Aorta (tissue), 5 donors: ENCODE results near the gene SPIB. TPM values are rescaled to one million over a fixed set of nuclear protein-coding genes. Genes with fewer than 3 reads are reported as not detected.

Experiments used
- ATAC-seq: fragments of 200-7000 bp; cut with Tn5 transposase; one replicate; pipeline ENCODE4 v1.9.1; 2022; ENCODE audit warnings: moderate library complexity; ENCODE audit not compliant: low FRiP score
- DNase-seq, 2 donors: peaks; one replicate each; pipeline ENCODE4 v3.0.0-alpha.2; 2020
- H3K27ac ChIP-seq, 2 donors: one replicate each; pipeline ENCODE4 v1.5.1; 2013; ENCODE audit warnings: low read length in 2 of 2, mild to moderate bottlenecking in 2 of 2, moderate library complexity in 2 of 2, control low read depth in 1 of 2, inconsistent platforms in 1 of 2, low read depth in 1 of 2
- H3K27me3 ChIP-seq, 2 donors: one replicate each; pipeline ENCODE4 v1.6.1; 2013; ENCODE audit warnings: control low read depth in 1 of 2, low read length in 1 of 2, mild to moderate bottlenecking in 1 of 2, moderate library complexity in 1 of 2; ENCODE audit not compliant: insufficient read depth in 2 of 2, control insufficient read depth in 1 of 2
- H3K36me3 ChIP-seq, 2 donors: one replicate each; pipeline ENCODE4 v1.6.1; 2013; ENCODE audit warnings: control low read depth in 1 of 2, low read length in 1 of 2, mild to moderate bottlenecking in 1 of 2; ENCODE audit not compliant: insufficient read depth in 2 of 2, control insufficient read depth in 1 of 2
- H3K4me1 ChIP-seq, 2 donors: one replicate each; pipeline ENCODE4 v1.6.1; 2013; ENCODE audit warnings: low read length in 2 of 2, control low read depth in 1 of 2, mild to moderate bottlenecking in 1 of 2, moderate library complexity in 1 of 2; ENCODE audit not compliant: insufficient read depth in 2 of 2, control insufficient read depth in 1 of 2
- H3K4me3 ChIP-seq, 2 donors: one replicate each; pipeline ENCODE4 v1.5.1; 2013; ENCODE audit warnings: low read length in 2 of 2, control low read depth in 1 of 2, mild to moderate bottlenecking in 1 of 2
- H3K9me3 ChIP-seq: one replicate; pipeline ENCODE4 v1.6.1; 2013; ENCODE audit warnings: mild to moderate bottlenecking, low read length; ENCODE audit not compliant: control insufficient read depth
- WGBS, 2 donors: extraction: QIAGEN DNeasy Blood & Tissue Kit; methylation state at CpG; one replicate each; pipeline ENCODE4 v1.1.7; 2013; 5-methylcytosine and 5-hydroxymethylcytosine counted together
- intact Hi-C, 2 donors: fragments of 100-400 bp; cut with DNase I; formaldehyde crosslinking; loops; one replicate each; pipeline versions ENCODE4 v1.14.2 to v1.15.0; 2022
- polyA plus RNA-seq, 2 donors: library from polyadenylated mRNA; stranded (reverse); fragments of 200-250 nt; gene quantifications; one replicate each; pipeline ENCODE4 v1.2.3, GENCODE V29; 2013
- total RNA-seq, 2 donors: library from RNA; stranded (reverse); fragmentation: NEBNext Ultra II Directional; extraction: Animal tissue kit (Norgen Biotek cat#: 25700); gene quantifications; one replicate each; pipeline ENCODE4 v1.2.1, GENCODE V29; 2021
- donor health status: healthy with polysubstance abuse.
- donor health status: Bipolar disorder and iron deficiency.
- donor health status: DM: no; HTN: no; CAD: no.
- donor health status: DM: no; HTN: no; CAD: no.
- donor health status: DM: yes; HTN: yes; CAD: no.

SPIB gene
- total and polyA plus RNA-seq, 4 donors = 0.05 to 5.1 (median 0.55) TPM

DNA sequence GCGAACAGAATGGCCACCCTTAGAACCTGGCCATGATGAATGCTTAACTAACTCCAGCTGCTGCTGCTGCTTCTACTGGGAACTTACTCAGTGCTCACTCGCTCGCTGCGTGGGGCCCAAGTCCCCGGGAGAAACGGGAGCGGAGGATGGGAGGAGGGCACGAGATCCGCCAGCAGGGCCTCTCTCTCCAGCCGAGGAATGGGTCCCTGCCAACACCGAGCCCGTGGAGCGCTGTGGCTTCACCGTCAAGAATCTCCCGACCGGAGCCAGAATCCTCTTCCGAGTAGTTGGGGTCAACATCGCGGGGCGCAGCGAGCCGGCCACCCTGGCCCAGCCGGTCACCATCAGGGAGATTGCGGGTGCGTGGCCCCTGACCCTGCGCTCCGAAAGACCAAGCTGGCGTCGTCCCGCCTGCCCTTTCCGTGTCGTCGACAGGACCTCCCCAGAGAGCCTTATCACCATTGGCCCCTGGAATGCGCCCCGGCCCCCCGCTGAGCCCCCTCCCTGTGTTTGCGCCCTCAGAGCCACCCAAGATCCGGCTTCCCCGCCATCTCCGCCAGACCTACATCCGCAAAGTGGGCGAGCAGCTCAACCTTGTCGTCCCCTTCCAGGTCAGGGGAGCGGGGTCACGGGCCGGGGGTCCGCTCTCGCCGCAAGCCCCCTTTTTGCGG is 39.8 kb downstream of the SPIB start:
- DNase-seq = no peak
- H3K36me3 ChIP-seq = no peaks in the 10 kb centered on the region
- no peak overlapping the region for H3K27ac ChIP-seq
- no peaks in the 10 kb centered on the region for H3K4me1 ChIP-seq
- no peaks in the 10 kb centered on the region for H3K9me3 ChIP-seq
- WGBS, 2 donors = 42 to 49% methylated on average over 49 to 50 of the region's 50 CpGs
- H3K27me3 ChIP-seq = no peaks in the 10 kb centered on the region
- intact Hi-C loops = no loop called here
- no peak overlapping the region for H3K4me3 ChIP-seq
- no peak for ATAC-seq

DNA sequence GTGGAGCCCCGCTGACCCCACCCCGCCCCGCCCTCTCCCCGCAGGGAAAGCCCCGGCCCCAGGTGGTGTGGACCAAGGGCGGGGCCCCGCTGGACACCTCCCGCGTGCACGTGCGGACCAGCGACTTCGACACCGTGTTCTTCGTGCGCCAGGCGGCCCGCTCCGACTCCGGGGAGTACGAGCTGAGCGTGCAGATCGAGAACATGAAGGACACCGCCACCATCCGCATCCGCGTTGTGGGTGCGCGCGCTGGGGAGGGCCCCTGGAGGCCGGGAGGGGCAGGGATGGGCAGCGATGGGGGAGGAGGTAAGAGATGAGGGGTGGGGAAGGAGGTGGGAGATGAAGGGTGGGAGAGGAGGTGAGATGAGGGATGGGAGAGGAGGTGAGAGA is 40.3 kb downstream of the SPIB start:
- no peak for DNase-seq
- no peaks in the 10 kb centered on the region for H3K4me1 ChIP-seq
- intact Hi-C loops = no loop called here

DNA sequence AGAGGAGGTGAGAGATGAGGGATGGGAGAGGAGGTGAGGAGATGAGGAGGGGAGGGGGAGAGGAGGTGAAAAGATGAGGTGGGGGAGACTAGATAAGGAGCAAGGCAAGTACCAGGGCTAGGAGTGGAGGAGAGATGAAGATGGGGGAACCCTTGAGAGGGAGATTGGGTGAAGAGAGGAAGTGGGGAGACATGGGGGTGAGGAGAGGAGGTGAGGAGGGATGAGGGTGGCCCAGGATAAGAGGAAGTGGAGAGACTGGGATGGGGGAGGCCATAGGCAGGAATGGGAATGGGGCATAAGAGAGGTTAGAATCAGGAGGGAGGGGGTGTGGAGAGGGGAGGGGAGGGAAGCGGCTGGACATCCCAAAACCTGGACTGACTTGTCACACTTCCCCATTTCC is 40.9 kb downstream of the SPIB start:
- ATAC-seq = no peak
- Histone ChIP-seq H3K27me3 (no peaks in the 10 kb centered on the region), H3K9me3 (no peaks in the 10 kb centered on the region), H3K4me3 (no peak overlapping the region), H3K4me1 (no peaks in the 10 kb centered on the region), H3K27ac (no peak overlapping the region), H3K36me3 (no peaks in the 10 kb centered on the region)
- intact Hi-C loops = loop anchor here in 1 of 2 donors (5.0 kb wide), 1 partner anchor 97 kb away; no protein-coding TSS in a partner anchor
- DNase-seq = no peak
- 43 to 45% methylated on average over 1 of the region's 1 CpG for WGBS, 2 donors

More for the DNA sequence above, 40.3 kb downstream of the SPIB start:
- no peak for ATAC-seq
- Histone ChIP-seq H3K27ac (no peak overlapping the region), H3K27me3 (no peaks in the 10 kb centered on the region), H3K9me3 (no peaks in the 10 kb centered on the region), H3K4me3 (no peak overlapping the region), H3K36me3 (no peaks in the 10 kb centered on the region)
- WGBS, 2 donors = 65 to 66% methylated on average over 31 to 32 of the region's 32 CpGs

DNA sequence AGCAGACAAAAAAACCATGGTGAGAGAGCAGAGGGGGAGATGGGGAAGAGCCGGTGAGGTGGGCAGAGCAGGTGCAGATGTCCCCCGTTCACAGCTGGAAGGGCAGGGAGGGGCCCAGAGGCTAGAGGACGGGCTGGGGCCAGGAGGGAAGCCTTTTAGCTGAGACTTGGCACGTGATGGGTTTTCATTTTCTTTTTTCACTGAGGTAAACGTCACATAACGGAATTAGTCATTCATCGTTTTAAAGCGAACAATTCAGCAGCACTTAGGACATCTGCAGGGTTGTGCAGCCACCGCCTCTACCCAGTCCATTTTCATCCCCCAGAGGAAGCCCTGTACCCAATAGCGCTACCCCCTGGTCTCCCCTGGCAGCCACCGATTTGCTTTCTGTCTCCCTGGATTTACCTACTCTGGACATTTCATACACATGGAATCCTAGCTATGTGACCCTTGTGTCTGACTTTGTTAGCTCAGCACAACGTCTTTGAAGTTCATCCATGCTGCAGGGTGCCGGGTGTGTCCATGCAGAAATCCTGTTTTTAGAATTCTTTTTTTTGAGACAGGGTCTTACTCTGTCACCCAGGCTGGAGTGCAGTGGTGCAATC is 41.5 kb downstream of the SPIB start:
- intact Hi-C loops = loop anchor here in 1 of 2 donors (5.0 kb wide), 1 partner anchor 98 kb away; no protein-coding TSS in a partner anchor
- no peaks in the 10 kb centered on the region for H3K36me3 ChIP-seq
- DNase-seq (no peak), ATAC-seq (no peak)
- H3K4me1 ChIP-seq = no peaks in the 10 kb centered on the region
- 15 to 21% methylated on average over 13 of the region's 13 CpGs for WGBS, 2 donors
- no peaks in the 10 kb centered on the region for H3K27me3 ChIP-seq
- H3K4me3 ChIP-seq = no peak overlapping the region
- H3K9me3 ChIP-seq = no peaks in the 10 kb centered on the region
- no peak overlapping the region for H3K27ac ChIP-seq

DNA sequence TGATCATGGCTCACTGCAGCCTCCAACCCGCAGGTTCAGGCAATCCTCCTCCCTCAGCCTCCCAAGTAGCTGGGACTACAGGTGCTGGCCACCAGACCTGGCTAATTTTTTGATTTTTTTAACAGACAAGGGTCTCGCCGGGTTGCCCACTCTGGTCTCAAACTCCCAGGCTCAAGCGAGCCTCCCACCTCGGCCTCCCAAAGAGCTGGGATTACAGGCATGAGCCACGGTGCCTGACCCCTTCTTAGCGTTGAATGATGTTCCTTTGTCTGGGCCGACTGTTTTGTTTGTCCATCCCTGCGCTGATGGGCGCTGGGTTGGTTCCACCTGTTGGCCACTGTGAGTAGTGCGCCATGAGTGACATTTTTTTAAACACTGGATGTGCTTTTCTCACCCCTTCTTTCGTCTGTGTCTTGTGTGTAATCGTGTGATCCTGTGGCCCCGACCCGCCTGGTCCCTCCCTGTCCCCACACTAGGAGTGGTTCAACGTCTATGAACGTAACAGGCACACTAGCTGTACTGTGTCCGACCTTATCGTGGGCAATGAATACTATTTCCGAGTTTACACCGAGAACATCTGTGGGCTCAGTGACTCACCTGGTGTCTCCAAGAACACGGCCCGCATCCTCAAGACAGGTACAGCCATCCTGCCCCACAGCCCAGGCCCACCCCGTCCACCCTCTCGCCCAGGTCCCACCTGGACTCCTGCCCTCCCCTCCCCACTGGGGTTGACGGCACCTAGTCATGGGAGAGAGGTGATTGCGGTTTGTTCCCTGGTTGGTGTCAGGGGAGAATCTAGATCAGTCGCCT is 42.5 kb downstream of the SPIB start:
- no peak overlapping the region for H3K4me3 ChIP-seq
- H3K27me3 ChIP-seq = no peaks in the 10 kb centered on the region
- H3K9me3 ChIP-seq = no peaks in the 10 kb centered on the region
- 34 to 37% methylated on average over 28 of the region's 28 CpGs for WGBS, 2 donors
- H3K27ac ChIP-seq = no peak overlapping the region
- no peak for ATAC-seq
- H3K4me1 ChIP-seq = no peaks in the 10 kb centered on the region
- intact Hi-C loops = loop anchor here in 1 of 2 donors (5.0 kb wide), 1 partner anchor 99 kb away; no protein-coding TSS in a partner anchor
- H3K36me3 ChIP-seq = no peaks in the 10 kb centered on the region
- no peak for DNase-seq

DNA sequence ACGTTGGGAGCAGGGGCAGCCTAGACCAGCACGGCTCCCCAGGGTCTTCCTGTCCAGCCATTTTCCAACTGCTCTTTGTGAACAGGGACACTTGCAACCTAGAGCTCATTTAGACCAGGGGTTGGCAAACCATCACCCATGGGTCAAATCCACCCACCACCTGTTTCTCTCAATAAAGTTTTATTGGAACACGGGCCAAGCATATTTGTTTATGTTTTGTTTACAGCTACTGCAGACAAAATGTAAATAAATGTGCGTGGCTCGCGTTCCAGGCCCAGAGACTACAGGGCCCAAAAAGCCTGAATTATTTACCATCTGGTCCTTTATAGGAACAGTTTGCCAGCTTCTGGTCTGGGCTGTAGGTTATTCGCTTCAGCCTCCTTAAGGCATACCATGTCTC is 44.2 kb downstream of the SPIB start:
- no peaks in the 10 kb centered on the region for H3K27me3 ChIP-seq
- no peak overlapping the region for H3K4me3 ChIP-seq
- H3K36me3 ChIP-seq = no peaks in the 10 kb centered on the region
- 75% methylated on average over 7 of the region's 7 CpGs for WGBS, 2 donors
- H3K9me3 ChIP-seq = no peaks in the 10 kb centered on the region
- intact Hi-C loops = loop anchor here in 1 of 2 donors (5.0 kb wide), 1 partner anchor 101 kb away; no protein-coding TSS in a partner anchor
- H3K27ac ChIP-seq = no peak overlapping the region
- H3K4me1 ChIP-seq = no peaks in the 10 kb centered on the region
- DNase-seq (no peak), ATAC-seq (no peak)

DNA sequence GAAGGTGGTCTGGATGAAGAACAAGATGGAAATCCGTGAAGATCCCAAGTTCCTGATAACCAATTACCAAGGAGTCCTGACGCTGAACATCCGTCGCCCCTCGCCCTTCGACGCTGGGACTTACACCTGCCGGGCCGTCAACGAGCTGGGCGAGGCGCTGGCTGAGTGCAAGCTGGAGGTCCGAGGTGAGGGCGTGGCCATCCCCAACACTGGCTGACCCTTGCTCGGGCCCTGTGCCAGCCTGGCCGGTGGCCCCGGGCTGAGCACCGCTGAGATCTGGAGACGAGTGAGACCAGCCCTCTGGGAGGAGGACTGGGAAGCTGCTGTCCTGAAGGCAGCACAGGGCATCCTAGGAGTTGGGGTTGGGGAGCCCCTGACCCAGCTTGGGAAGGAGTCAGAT is 45.6 kb downstream of the SPIB start:
- Histone ChIP-seq H3K27ac (no peak overlapping the region), H3K36me3 (no peaks in the 10 kb centered on the region), H3K9me3 (no peaks in the 10 kb centered on the region), H3K4me3 (no peak overlapping the region), H3K4me1 (no peaks in the 10 kb centered on the region), H3K27me3 (no peaks in the 10 kb centered on the region)
- ATAC-seq (no peak), DNase-seq (no peak)
- intact Hi-C loops = loop anchor here in 1 of 2 donors (5.0 kb wide), 1 partner anchor 102 kb away; no protein-coding TSS in a partner anchor
- 80 to 82% methylated on average over 19 of the region's 19 CpGs for WGBS, 2 donors

DNA sequence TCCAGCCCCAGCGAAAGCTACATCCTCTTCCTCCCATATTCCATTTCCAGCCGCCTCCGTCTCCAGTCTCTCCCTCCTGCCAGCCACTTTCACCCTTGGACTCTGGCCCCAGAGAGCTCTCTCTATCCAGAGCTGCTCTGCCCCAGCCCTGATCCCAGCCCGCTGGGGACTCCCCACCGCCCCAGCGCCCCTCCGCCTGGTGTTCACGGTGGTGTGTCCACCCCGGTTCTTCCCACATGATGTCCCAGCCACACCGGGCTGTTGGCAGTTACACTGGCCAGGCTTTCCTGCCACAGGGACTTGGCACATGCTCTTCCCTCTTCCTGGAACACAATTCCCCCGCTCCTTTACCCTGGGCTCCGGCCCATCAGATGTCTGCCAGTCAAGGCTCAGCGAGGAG is 46.3 kb downstream of the SPIB start:
- H3K36me3 ChIP-seq = no peaks in the 10 kb centered on the region
- intact Hi-C loops = loop anchor here in 1 of 2 donors (5.0 kb wide), 1 partner anchor 103 kb away; no protein-coding TSS in a partner anchor
- H3K27me3 ChIP-seq = no peaks in the 10 kb centered on the region
- WGBS, 2 donors = 76 to 79% methylated on average over 13 of the region's 13 CpGs
- ATAC-seq (no peak), DNase-seq (no peak)
- no peak overlapping the region for H3K4me3 ChIP-seq
- H3K27ac ChIP-seq = no peak overlapping the region
- H3K4me1 ChIP-seq = no peaks in the 10 kb centered on the region
- no peaks in the 10 kb centered on the region for H3K9me3 ChIP-seq
